SH-SY5Y (cell line): ENCODE data around the gene ATP8A2.

ENCODE experiments used
- GATA2 ChIP-seq: IDR thresholded peaks from 2 replicates; pipeline ENCODE4 v1.6.1; 2011; ENCODE audit warnings: mild to moderate bottlenecking, low read depth, low read length
- GATA3 ChIP-seq: IDR thresholded peaks from 2 replicates; pipeline ENCODE4 v1.6.1; 2011; ENCODE audit warnings: low read depth, mild to moderate bottlenecking, low read length, moderate library complexity

- TF ChIP-seq GATA2, result no peak
- no peak for TF ChIP-seq GATA3
These were observed 431.9 kb downstream of the ATP8A2 start for GRCh38 chr13:25803641-25804040.
